NT2/D1 (cell line): ENCODE data around the gene THAP12.

ENCODE experiments used
- YY1 ChIP-seq: IDR thresholded peaks from 2 replicates; pipeline ENCODE4 v1.6.1; 2011; ENCODE audit not compliant: insufficient read length, insufficient read depth
- ZNF274 ChIP-seq: IDR thresholded peaks from 2 replicates; pipeline ENCODE4 v1.6.1; 2011; ENCODE audit warnings: mild to moderate bottlenecking, low read depth, low read length

GRCh38 chr11:76321820-76322524 is 59.0 kb downstream of the THAP12 start:
- TF ChIP-seq YY1 (no peak), ZNF274 (no peak)
